HG03280 (cell line): Measurements from ENCODE around the gene MYRIP.
"Not testable (repeated sequence)": the region's sequence is repeated elsewhere in the genome, so short reads cannot be mapped to it uniquely, and the experiment has no call there.

Experiments
- ATAC-seq: cut with Tn5 transposase; IDR thresholded peaks from one replicate; pipeline ENCODE4 v1.9.1; 2021; ENCODE audit warnings: mild to moderate bottlenecking, moderate library complexity; ENCODE audit not compliant: unreplicated experiment

MYRIP gene

GRCh38 chr3:40264451-40264850 lies 455.0 kb downstream of the MYRIP start:
- no peak for ATAC-seq

- no peak for ATAC-seq
These were observed 455.8 kb downstream of the MYRIP start for GRCh38 chr3:40265181-40265580.

- no peak for ATAC-seq
These were observed 458.7 kb downstream of the MYRIP start for GRCh38 chr3:40267937-40268724.

- no peak for ATAC-seq
These were observed 459.6 kb downstream of the MYRIP start for GRCh38 chr3:40268802-40269524.

- ATAC-seq, result no peak
These were observed 469.4 kb downstream of the MYRIP start for GRCh38 chr3:40278791-40279190.

GRCh38 chr3:40281995-40282394 lies 472.6 kb downstream of the MYRIP start:
- no peak for ATAC-seq

GRCh38 chr3:40283057-40283456 lies 473.6 kb downstream of the MYRIP start:
- not testable (repeated sequence) for ATAC-seq

- ATAC-seq, result no peak
These were observed 477.8 kb downstream of the MYRIP start for GRCh38 chr3:40287248-40287647.

GRCh38 chr3:40290396-40290795 lies 481.0 kb downstream of the MYRIP start:
- no peak for ATAC-seq

GRCh38 chr3:40291471-40291870 lies 482.1 kb downstream of the MYRIP start:
- no peak for ATAC-seq

- ATAC-seq, result no peak
These were observed 483.4 kb downstream of the MYRIP start for GRCh38 chr3:40292637-40293349.

GRCh38 chr3:40294434-40294833 lies 485.0 kb downstream of the MYRIP start:
- no peak for ATAC-seq

GRCh38 chr3:40298075-40298474 lies 488.7 kb downstream of the MYRIP start:
- no peak for ATAC-seq

- no peak for ATAC-seq
These were observed 489.8 kb downstream of the MYRIP start for GRCh38 chr3:40299130-40299720.

GRCh38 chr3:40299721-40300335 lies 490.4 kb downstream of the MYRIP start:
- no peak for ATAC-seq

GRCh38 chr3:40302784-40303183 lies 493.4 kb downstream of the MYRIP start:
- no peak for ATAC-seq

GRCh38 chr3:40304352-40304751 lies 494.9 kb downstream of the MYRIP start:
- no peak for ATAC-seq

GRCh38 chr3:40306336-40306735 lies 496.9 kb downstream of the MYRIP start:
- no peak for ATAC-seq

GRCh38 chr3:40307176-40307575 lies 497.8 kb downstream of the MYRIP start:
- ATAC-seq, result no peak

- no peak for ATAC-seq
These were observed 499.5 kb downstream of the MYRIP start for GRCh38 chr3:40308725-40309417.
